ENCODE results near the gene P2RX5. TPM values are rescaled to one million over a fixed set of nuclear protein-coding genes. Genes with fewer than 3 reads are reported as not detected.

P2RX5 gene
- total RNA-seq, 1 donor from 2014 or later = 63.4 TPM

DNA sequence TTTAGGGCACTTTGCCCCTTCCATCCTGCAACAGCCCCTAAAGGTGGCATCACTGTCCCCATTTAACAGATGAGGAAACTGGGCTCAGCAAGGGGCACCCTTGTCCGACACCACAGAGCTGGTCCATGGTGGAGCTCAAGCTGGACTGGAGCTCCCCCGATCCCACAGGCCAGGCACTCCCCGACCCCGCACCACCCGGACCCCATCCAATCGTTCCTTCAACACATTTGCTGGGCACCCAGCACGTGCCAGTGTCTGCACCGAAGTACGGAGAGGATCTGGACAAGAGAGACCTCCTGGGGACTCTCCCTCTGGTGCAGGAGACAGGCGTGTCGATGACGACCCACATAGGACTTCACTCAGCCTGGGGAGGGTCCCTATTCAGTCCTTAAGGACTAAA lies 13.9 kb downstream of the P2RX5 start:
- DNase-seq (ENCODE audit: low read depth) = no peak

GRCh38 chr17:3681565-3681964 lies 14.4 kb downstream of the P2RX5 start:
- DNase-seq (ENCODE audit: low read depth) = no peak

DNA sequence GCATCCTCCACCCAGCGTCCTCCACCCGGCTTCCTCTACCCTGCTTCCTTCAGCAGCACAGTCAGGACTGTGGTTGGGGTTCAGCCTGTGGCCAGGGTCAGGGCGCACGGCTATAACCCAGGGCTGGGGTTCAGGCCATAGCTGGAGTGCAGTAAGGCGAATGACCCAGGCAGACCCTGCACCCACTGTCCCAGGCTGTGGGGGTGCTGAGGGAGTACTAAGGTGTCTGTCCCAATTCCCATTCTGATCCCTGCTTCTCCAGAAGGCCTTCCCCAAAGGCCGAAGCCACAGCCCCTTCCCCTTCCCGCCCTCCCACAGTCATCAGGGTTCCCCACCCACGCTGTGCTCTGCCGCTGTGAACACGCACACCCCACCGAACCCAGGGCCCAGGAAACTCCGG lies 14.9 kb downstream of the P2RX5 start:
- DNase-seq (ENCODE audit: low read depth) = no peak

GRCh38 chr17:3679531-3680126 lies 16.3 kb downstream of the P2RX5 start:
- no peak for DNase-seq (ENCODE audit: low read depth)

DNA sequence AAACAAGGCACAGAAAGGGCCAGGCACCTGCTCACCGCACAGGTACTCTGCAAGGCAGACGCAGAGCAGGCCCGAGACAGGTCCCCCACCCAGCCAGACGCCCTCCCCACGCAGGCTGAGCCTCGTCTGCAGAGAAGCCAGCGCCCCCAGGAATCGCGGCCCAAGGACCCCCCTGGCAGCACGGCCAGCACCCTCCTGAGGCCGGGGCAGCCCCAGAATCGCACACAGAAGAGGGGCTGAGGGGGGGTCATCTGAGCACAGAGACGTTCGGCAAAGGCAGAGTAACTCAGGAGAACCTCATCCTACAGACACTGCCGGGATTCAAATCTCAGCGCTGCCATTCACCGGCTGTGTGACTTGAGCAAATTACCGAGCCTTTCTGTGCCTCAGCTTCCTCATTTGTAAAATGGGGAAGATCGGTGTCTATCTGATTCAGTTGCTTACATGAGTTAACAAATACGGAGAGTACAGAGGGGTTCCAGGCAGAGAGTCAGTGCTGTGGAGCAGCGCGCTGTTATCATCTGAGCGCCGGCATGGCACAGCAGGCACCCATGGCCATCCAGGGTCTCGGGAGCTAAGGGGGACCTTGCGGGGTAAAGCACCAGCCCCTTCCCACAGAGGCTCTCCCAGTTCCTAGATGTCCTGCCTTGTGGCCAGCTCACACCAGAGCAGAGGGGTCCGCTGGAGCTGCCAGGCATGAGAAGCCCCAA lies 17.0 kb downstream of the P2RX5 start:
- no peak for DNase-seq (ENCODE audit: low read depth)

- no peak for DNase-seq (ENCODE audit: low read depth)
Measured at GRCh38 chr17:3678095-3678820, 17.7 kb downstream of the P2RX5 start.

DNA sequence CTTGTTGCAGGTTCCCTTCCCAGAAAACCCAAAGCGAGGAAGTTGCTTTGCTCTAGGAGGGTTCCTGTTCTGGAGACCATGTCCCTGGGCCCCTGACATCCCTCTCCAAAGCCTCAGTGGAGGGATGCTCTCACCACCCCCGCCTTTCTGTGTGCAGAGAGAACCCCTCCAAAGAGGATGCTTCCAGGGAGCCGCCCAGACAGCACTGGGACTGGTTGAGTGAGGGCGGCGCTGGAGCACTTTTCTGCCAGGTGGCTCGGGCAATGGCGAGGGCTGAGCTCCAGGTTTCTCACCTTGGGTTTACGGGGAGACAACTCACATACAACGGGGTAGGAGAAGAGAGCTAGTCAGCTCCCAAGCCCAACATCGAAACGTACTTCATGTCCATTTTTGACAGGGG lies 20.1 kb downstream of the P2RX5 start:
- no peak for DNase-seq (ENCODE audit: low read depth)

GRCh38 chr17:3672571-3672970 lies 23.4 kb downstream of the P2RX5 start:
- DNase-seq (ENCODE audit: low read depth) = no peak

GRCh38 chr17:3669548-3669947 lies 26.4 kb downstream of the P2RX5 start:
- DNase-seq (ENCODE audit: low read depth) = no peak

- no peak for DNase-seq (ENCODE audit: low read depth)
Measured at GRCh38 chr17:3669085-3669347, 26.9 kb downstream of the P2RX5 start.

DNA sequence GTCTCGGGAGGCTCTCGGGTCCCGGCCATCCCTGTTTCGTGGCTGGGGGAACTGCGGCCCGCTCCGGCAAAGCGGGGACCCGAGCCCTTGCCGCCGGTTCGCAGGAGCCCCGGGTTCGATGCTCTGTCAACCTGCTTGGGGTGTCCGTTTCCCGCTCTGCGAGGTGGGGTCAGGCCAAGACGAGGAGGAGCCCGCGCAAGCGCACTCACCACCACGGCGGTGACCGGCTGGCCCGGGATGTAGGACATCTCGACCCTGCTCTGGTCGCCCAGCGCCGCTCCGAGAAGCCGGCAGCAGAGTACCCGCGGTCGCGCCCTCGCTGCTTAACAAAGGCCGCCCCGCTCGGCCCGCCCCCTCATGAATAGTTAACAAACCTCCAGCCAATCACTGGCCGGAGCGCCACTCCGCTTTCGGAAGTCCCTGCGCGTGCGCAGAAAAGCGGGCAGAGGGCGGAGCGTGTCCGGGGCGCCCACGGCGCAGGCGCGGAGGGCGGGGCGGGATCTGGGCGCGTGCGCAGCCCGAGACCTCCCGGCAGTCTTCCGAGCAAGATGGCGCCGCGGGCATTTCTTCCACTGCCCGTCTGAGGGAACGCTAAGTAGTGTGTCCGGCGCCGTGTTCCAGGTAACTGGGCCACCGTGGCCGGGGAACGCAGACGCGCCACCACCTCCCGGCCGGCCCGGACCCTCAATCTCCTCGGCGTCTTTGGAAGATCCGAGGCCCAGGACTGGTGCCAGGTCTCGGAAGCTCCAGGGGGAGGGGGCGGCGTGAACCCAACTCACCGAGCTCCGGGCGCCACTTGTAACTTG lies 27.5 kb downstream of the P2RX5 start, which contains the start of the genes EMC6 and TAX1BP3:
TSS of gene EMC6 (plus strand) at position 534 of the 806 bp plus-strand sequence. CDS start 335 bp downstream, outside the sequence.
TSS of gene TAX1BP3 (minus strand) at position 300 of the 806 bp plus-strand sequence. CDS start at position 248, 52 bp downstream.
- peak; percentile 98 for DNase-seq (ENCODE audit: low read depth)

GRCh38 chr17:3667366-3668278 lies 28.3 kb downstream of the P2RX5 start:
- peak; percentile 86 for DNase-seq (ENCODE audit: low read depth)

DNA sequence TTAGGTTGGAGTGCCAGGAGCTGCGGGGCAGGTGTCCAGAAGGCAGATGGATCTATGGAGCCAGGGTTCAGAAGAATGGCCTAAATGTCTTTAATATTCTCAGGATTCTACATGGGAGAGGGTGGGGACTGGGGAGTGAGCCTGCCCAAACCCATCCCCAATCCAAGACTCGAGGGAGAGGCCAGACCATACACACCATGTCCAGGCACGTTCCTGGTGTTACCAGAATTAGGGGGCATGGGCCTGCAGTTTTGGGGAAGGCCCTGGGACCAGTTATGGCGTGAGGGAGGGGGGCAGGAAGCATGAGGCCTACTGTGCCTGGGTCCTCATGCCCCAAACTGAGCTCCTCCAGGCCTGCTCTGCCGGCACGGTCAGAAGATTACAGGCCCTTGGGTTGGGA lies 29.4 kb downstream of the P2RX5 start:
- no peak for DNase-seq (ENCODE audit: low read depth)

GRCh38 chr17:3665834-3666233 lies 30.1 kb downstream of the P2RX5 start:
- DNase-seq (ENCODE audit: low read depth) = no peak

- DNase-seq (ENCODE audit: low read depth) = no peak
Measured at GRCh38 chr17:3663102-3664011, 32.6 kb downstream of the P2RX5 start.

DNA sequence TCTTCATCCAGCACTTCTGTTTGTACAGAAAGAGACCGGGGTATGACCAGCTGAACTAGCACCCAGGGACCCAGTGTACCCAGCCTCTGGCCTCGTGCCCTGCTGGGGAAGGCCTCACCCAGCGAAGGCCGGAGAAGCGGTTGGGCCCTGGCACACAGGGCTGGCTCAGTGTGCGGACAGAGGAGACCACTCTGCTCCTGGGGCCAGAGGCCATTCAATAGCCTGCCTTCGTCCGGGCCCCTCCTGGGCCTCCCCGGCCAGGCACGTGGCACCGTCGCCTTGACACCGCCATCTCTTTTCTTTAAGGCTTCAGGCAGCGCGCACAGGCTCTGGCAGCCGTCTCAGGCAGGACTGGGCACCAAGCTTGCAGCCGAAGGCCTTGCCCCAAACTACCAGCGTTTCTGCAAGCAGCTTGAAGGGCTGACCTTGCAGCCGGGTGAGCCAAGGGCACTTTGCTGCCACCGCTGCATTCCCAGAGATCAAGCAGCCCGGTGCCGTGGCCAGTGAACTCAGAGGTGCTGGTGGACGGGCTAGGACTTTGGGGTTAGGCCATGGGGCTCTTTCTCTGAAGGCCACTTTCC lies 35.6 kb downstream of the P2RX5 start:
- no peak for DNase-seq (ENCODE audit: low read depth)

DNA sequence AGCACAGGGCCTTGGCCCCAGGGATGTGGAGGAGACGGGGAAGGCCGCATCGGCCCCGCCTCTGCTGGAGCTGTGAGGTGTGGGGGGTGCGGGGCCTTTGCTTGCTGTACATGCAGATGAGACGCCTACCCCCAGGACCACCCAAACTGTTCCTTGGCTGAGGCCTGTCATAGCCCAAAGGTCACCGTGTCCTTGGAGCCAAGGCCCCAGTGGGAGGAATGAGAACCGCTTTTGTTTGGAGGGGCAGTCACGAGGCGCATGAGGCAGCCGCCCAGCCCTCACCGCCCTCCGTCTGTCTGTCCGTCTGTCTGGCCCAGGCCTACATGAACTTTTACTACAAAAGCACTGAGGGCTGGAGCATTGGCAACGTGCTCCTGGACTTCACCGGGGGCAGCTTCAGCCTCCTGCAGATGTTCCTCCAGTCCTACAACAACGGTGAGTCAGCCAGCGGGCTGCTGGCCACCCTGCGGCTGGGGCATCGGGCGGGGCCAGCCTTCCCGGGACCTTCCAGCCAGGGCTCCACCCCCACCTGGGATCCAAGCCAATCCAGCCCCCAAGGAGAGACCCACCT lies 36.3 kb downstream of the P2RX5 start:
- DNase-seq (ENCODE audit: low read depth) = peak; percentile 84

- no peak for DNase-seq (ENCODE audit: low read depth)
Measured at GRCh38 chr17:3658784-3659449, 37.0 kb downstream of the P2RX5 start.

All from myocyte (in vitro differentiated cells).